Activated gamma-delta T cell treated with Interleukin-2 at 50 U/mL for 16 hours (primary cell): ENCODE data around the gene TSPYL4.
A peak's percentile ranks its signal among the peaks of the same experiment; 100 is the strongest.
"Not testable (repeated sequence)": the region's sequence is repeated elsewhere in the genome, so short reads cannot be mapped to it uniquely, and the experiment has no call there.

Experiments
- DNase-seq: peaks from one replicate; pipeline ENCODE4 v3.0.0-alpha.2; 2020

The TSPYL4 gene

DNA sequence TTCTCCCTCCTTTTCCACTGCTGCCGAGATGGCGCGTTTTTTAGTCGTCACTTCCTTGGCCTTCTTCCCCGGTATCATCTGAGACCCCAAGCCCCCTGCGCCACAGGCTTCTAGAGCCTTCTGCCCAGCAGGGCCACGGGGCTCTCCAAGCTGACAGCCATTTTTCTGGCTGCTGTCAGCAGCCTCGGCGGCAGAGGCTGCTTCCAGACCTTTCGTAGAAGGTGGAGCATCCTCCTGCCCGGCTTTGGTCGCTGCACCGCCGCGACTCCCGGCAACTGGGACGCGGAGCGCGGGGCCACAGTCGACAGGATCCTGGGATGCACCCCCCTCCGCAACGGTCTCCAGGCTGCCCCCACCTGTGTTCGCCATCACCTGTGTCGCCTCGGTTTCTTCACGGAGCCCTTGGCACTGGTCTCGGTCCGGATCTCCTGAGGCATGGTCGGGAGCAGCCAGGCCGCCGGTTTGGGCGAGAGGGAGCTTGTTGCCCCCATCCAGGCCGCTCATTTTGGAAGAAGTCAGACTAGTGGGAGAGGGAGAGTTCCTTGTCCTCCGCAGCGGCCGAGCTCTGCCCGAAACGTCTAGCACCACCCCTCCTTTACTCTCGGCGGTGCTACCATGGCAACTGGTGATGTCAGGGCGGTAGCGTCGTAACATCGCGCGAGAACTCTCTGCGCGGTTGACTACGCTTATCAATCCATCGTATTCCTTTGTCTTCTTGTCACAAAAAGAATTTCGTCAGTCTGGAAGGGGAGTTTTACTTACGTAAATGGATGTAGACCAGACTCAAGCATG, at the start of gene TSPYL4:
Gene TSPYL4 (minus strand): TSS at position 571 of the 792 bp plus-strand sequence. CDS start 67 bp downstream, at position 504.
- peak; percentile 86 for DNase-seq

DNA sequence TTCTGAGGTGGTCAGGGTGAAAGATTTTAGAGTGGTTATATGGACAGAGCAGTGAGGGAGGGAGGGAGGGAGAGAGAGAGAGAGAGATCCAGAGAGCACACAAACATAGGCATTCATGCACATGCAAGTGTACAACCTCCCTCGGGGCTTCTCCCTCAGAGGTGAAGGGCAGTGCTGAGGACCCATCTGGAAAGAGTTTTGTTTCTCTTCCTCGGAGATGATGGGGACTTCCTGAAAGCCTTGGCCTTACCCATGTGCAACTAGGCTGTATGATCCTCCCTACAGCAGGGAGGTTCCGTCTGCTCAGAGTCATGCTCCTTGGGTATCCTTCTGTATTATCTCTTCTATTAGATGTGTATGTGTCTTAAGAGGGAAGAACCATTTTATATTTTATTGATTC, 47.2 kb upstream of the TSPYL4 start:
- no peak for DNase-seq

DNA sequence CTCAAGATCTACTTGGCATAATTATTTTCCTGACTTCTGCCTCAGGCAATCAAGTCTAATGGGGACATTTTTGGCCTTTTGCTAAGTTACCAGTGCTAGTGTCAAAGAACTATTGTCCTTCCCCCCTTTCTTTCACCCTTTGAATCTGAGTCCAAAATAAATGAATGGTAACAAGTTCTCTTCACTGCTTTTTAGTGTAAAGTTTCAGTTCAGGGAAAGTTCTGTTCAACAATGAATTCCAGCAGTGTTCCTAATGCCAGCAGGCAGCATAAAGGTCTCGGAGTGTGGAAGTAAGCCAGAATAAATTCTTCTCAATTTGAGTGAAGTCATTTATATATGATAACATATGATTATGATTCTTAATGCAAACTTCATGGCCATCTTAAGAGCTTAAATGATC, 46.7 kb upstream of the TSPYL4 start:
- no peak for DNase-seq

DNA sequence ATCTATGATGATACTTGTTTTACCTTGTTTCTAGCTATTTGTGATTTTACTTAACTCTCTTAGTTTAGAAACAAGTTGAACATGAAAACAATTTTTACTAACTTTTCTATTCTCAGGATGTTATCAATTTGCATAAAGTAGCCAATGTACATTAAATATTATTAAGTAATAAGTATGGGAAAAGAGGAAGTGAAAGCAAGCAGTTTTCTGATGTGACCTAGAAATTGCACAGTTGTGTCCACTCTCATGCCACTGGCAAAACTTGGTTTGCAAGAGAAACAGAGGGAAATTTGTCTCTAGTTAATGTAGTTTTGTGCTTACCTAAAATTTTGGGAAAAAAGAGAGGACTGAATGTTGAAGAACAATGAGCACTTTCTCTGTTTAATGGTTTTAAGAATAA, 45.1 kb upstream of the TSPYL4 start:
- no peak for DNase-seq

GRCh38 chr6:116298273-116298672, 44.4 kb upstream of the TSPYL4 start:
- DNase-seq: no peak

DNA sequence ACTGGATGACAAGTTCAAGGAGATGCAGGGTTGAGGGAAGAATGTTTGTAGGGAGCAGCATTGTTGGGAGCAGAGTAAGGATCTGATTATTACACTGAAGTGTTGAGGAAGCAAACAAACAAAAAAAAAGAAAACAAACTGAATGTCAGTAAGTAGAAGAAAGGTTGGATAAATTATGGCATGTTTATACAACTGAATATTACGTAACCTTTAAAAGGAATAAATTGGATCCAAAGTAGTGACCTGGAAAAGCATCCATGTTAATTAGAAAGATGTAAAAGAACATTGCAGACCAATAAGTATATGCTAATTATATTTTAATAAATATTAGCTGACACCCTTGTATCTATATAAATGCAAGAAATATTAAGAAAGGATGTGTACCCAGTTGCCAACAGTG, 38.7 kb upstream of the TSPYL4 start:
- no peak for DNase-seq

- no peak for DNase-seq
Measured at GRCh38 chr6:116291701-116292396, 38.0 kb upstream of the TSPYL4 start.

GRCh38 chr6:116290799-116291198, 36.9 kb upstream of the TSPYL4 start:
- no peak for DNase-seq

DNA sequence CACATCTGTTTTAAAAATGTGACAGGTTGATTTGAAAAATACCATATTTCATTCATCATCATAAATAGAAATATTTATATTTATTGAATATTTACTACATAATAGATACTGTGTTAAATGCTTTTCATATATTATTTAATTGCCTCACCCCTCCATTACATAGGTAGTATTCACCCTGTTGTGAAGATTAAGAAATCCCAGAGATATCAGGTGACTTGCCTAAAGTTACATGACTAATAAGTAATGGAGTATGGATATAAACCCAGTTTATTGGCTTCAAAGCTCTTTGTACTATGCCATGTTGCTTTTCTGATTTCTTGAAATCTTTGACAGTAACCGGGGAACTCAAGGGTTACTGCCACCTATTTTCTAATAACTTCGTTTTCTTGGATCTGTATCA, 36.0 kb upstream of the TSPYL4 start:
- DNase-seq: no peak

GRCh38 chr6:116287689-116288282, 33.9 kb upstream of the TSPYL4 start:
- DNase-seq: no peak

- no peak for DNase-seq
Measured at GRCh38 chr6:116286773-116287358, 33.0 kb upstream of the TSPYL4 start.

- not testable (repeated sequence) for DNase-seq
Measured at GRCh38 chr6:116284984-116285383, 31.1 kb upstream of the TSPYL4 start.

GRCh38 chr6:116283191-116283590, 29.3 kb upstream of the TSPYL4 start:
- no peak for DNase-seq

- no peak for DNase-seq
Measured at GRCh38 chr6:116282698-116283097, 28.8 kb upstream of the TSPYL4 start.

DNA sequence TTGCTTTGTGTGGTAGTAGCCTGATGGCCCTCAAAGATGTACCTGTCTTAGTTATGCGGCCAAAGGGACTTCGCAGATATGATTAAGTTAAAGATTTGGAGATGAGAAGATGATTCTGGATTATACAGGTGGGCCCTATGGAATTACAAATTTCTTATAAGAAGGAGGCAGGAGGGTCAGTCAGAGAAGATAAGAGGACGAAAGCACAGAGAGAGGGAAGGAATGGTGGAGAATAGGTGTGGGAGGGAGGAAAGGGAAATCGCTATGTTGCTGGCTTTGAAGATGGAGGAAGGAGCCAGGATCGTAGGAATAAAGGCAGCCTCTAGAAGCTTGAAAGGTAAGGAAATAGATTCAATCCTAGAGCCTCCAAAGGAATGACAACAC, 27.1 kb upstream of the TSPYL4 start:
- no peak for DNase-seq

GRCh38 chr6:116280161-116280932, 26.5 kb upstream of the TSPYL4 start:
- DNase-seq: no peak

GRCh38 chr6:116279232-116280160, 25.6 kb upstream of the TSPYL4 start, which contains the start of gene TSPYL1:
TSS of gene TSPYL1 (minus strand) at chr6:116279930. CDS start at chr6:116279830, 100 bp downstream.
- DNase-seq: peak; percentile 91

- DNase-seq: no peak
Measured at GRCh38 chr6:116278854-116279231, 25.0 kb upstream of the TSPYL4 start.

DNA sequence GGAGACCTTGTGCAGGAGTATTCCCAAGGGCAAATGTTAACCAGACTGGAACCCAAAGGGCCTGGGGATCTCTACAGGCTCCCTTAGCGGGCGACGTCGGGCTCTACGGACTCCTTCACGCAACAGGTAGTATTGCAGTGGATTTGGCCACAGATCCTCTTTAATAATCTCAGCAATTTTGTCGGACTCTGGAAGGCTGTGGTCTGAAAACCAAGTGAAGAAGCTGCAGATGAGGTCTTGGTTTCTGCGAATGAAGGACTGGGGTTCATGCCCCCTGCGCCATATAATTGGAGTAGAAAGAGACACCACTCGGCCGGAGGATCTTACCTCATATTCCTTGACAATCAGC, 24.6 kb upstream of the TSPYL4 start:
- DNase-seq: no peak

DNA sequence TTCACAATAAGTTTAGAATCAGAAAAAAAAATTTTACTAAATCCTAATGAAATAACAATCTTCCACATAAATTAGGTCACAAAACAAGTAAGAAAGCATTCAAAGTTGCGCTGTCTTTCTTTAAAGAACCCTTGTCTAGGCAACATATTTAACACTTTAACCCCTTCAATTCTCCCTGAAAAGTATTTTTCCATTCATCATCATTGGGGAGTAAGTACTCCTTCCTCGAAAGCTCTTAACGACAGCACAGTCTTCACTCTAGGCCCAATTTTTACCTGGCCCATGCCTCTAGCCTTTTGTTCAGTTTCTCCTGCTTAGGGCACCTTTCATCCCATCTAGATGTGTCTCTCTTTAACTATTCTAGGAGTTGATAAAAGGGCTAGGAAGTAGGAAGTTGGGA, 23.2 kb upstream of the TSPYL4 start:
- DNase-seq: no peak

DNA sequence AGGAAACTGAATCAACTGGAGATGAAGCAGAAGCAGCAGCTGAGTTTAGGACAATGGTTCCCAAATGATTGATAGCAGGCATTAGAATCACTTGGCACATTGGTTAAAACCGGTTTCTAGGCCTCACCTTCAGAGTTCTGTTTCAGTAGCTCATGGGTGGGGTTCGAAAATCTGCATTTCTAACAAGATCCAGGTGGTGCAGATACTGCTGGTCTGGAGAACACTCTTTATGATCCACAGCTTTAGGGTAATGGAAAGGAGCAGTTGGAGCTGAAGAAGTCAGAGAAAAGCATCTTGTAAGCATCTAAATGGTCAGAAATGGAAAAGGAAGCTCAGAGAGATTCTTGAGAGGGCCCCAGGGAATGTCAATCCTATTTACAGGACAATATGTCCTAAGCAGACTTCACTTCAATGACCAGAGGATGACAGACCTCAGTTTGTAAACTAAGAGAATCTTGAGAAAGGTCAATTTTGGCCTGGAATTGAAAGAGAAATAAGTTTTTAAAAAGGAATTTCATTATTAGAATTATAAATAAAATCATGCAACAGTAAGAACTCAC, 17.4 kb upstream of the TSPYL4 start:
- no peak for DNase-seq
